ENCODE data around the gene NUDT1. TPM values are rescaled to one million over a fixed set of nuclear protein-coding genes. Genes with fewer than 3 reads are reported as not detected.
A peak's percentile ranks its signal among the peaks of the same experiment; 100 is the strongest.

Gene NUDT1
- total RNA-seq, 8 experiments from 2014 or later = 11.0 to 46.5 (median 14.7) TPM

GRCh38 chr7:2228921-2229320 lies 13.1 kb upstream of the NUDT1 start:
- H3K4me1 ChIP-seq (replicated peaks in 1 of 2) = peaks cover 3 to 6% of the 10 kb centered on the region in 2 donors
- in situ Hi-C loops (cut with MboI; ENCODE audit: low pct_unique_long_range_greater_than_20kb in 2 of 9, low sequenced_read_pairs in 9 of 9, unreplicated experiment in 9 of 9) = loop anchor here in 1 of 9 experiments (25.0 kb wide), 1 partner anchor 567 kb away; the partner anchor contains the start of gene ELFN1
- H3K4me3 ChIP-seq = no peak overlapping the region
- H3K27ac ChIP-seq = no peak overlapping the region
- ATAC-seq (replicated peaks in 6 of 8) = peak in 3 of 8 experiments; percentile 6 to 45 (median 37)
- WGBS, 10 experiments = 0 to 90% (median 80%) methylated on average over 1 to 7 of the region's 8 CpGs; no CpG with 5 or more reads in 4 of the 10 experiments

- no peak for ATAC-seq (replicated peaks in 6 of 8)
- WGBS, 10 experiments = 60 to 100% (median 91%) methylated on average over 1 to 5 of the region's 7 CpGs; no CpG with 5 or more reads in 4 of the 10 experiments
- H3K27ac ChIP-seq = no peak overlapping the region
- no peak overlapping the region for H3K4me3 ChIP-seq
- in situ Hi-C loops (cut with MboI; ENCODE audit: low pct_unique_long_range_greater_than_20kb in 2 of 9, low sequenced_read_pairs in 9 of 9, unreplicated experiment in 9 of 9) = loop anchor here in 1 of 9 experiments (25.0 kb wide), 1 partner anchor 567 kb away; the partner anchor contains the start of gene ELFN1
- peaks cover 3 to 6% of the 10 kb centered on the region in 2 donors for H3K4me1 ChIP-seq (replicated peaks in 1 of 2)
These were observed 12.6 kb upstream of the NUDT1 start for GRCh38 chr7:2229467-2229866.

- in situ Hi-C loops (cut with MboI; ENCODE audit: low pct_unique_long_range_greater_than_20kb in 2 of 9, low sequenced_read_pairs in 9 of 9, unreplicated experiment in 9 of 9) = loop anchor here in 1 of 9 experiments (25.0 kb wide), 1 partner anchor 568 kb away; the partner anchor contains the start of gene ELFN1
- 92 to 100% (median 100%) methylated on average over 1 to 2 of the region's 8 CpGs; no CpG with 5 or more reads in 6 of the 10 experiments for WGBS, 10 experiments
- Histone ChIP-seq H3K4me3 (no peak overlapping the region), H3K27ac (no peak overlapping the region), H3K4me1 (replicated peaks in 1 of 2) (peaks cover 3 to 6% of the 10 kb centered on the region in 2 donors)
- no peak for ATAC-seq (replicated peaks in 6 of 8)
These were observed 11.8 kb upstream of the NUDT1 start for GRCh38 chr7:2230226-2230625.

- H3K4me3 ChIP-seq = no peak overlapping the region
- in situ Hi-C loops (cut with MboI; ENCODE audit: low pct_unique_long_range_greater_than_20kb in 2 of 9, low sequenced_read_pairs in 9 of 9, unreplicated experiment in 9 of 9) = loop anchor here in 1 of 9 experiments (25.0 kb wide), 1 partner anchor 569 kb away; the partner anchor contains the start of gene ELFN1
- 45 to 100% (median 93%) methylated on average over 1 to 7 of the region's 9 CpGs; no CpG with 5 or more reads in 4 of the 10 experiments for WGBS, 10 experiments
- no peak for ATAC-seq (replicated peaks in 6 of 8)
- H3K27ac ChIP-seq = no peak overlapping the region
- H3K4me1 ChIP-seq (replicated peaks in 1 of 2) = peaks cover 3 to 6% of the 10 kb centered on the region in 2 donors
These were observed 11.1 kb upstream of the NUDT1 start for GRCh38 chr7:2230882-2231281.

- in situ Hi-C loops (cut with MboI; ENCODE audit: low pct_unique_long_range_greater_than_20kb in 2 of 9, low sequenced_read_pairs in 9 of 9, unreplicated experiment in 9 of 9) = loop anchor here in 1 of 9 experiments (25.0 kb wide), 1 partner anchor 570 kb away; the partner anchor contains the start of gene ELFN1
- peak overlapping the region; percentile 62 to 67 for H3K27ac ChIP-seq
- 0 to 40% (median 1%) methylated on average over 1 to 13 of the region's 46 CpGs; no CpG with 5 or more reads in 2 of the 10 experiments for WGBS, 10 experiments
These were observed 9.8 kb upstream of the NUDT1 start for GRCh38 chr7:2231992-2232765.

GRCh38 chr7:2232766-2233520 lies 9.1 kb upstream of the NUDT1 start, which contains the start of gene MAD1L1:
Gene MAD1L1 (minus strand): TSS chr7:2232945. CDS start chr7:2230133, 2,812 bp downstream.
- 0 to 2% (median 0%) methylated on average over 1 to 23 of the region's 63 CpGs; no CpG with 5 or more reads in 3 of the 10 experiments for WGBS, 10 experiments
- Histone ChIP-seq H3K4me3 (peak within 1 kb of the TSS; percentile 65 to 92 (median 87)), H3K4me1 (replicated peaks in 1 of 2) (peaks cover 3 to 6% of the 10 kb centered on the region in 2 donors), H3K27ac (peak within 1 kb of the TSS; percentile 62 to 67)
- ATAC-seq (replicated peaks in 6 of 8) = peak; percentile 84 to 96 (median 92)
- in situ Hi-C loops (cut with MboI; ENCODE audit: low pct_unique_long_range_greater_than_20kb in 2 of 9, low sequenced_read_pairs in 9 of 9, unreplicated experiment in 9 of 9) = loop anchor here in 1 of 9 experiments (25.0 kb wide), 1 partner anchor 571 kb away; the partner anchor contains the start of gene ELFN1

More at GRCh38 chr7:2231992-2232765, 9.8 kb upstream of the NUDT1 start:
- peaks cover 3 to 6% of the 10 kb centered on the region in 2 donors for H3K4me1 ChIP-seq (replicated peaks in 1 of 2)
- peak; percentile 15 to 79 (median 76) for ATAC-seq (replicated peaks in 6 of 8)
- peak overlapping the region; percentile 65 to 92 (median 87) for H3K4me3 ChIP-seq

GRCh38 chr7:2233926-2234325 lies 8.1 kb upstream of the NUDT1 start:
- Histone ChIP-seq H3K4me3 (no peak overlapping the region), H3K27ac (no peak overlapping the region), H3K4me1 (replicated peaks in 1 of 2) (peaks cover 3 to 6% of the 10 kb centered on the region in 2 donors)
- no peak for ATAC-seq (replicated peaks in 6 of 8)
- in situ Hi-C loops (cut with MboI; ENCODE audit: low pct_unique_long_range_greater_than_20kb in 2 of 9, low sequenced_read_pairs in 9 of 9, unreplicated experiment in 9 of 9) = loop anchor here in 1 of 9 experiments (25.0 kb wide), 1 partner anchor 572 kb away; the partner anchor contains the start of gene ELFN1
- WGBS, 10 experiments = 44 to 100% (median 90%) methylated on average over 1 to 3 of the region's 3 CpGs; no CpG with 5 or more reads in 2 of the 10 experiments

- in situ Hi-C loops (cut with MboI; ENCODE audit: low pct_unique_long_range_greater_than_20kb in 2 of 9, low sequenced_read_pairs in 9 of 9, unreplicated experiment in 9 of 9) = loop anchor here in 1 of 9 experiments (25.0 kb wide), 1 partner anchor 575 kb away; the partner anchor contains the start of gene ELFN1
- no peak for ATAC-seq (replicated peaks in 6 of 8)
- WGBS, 10 experiments = 63 to 96% (median 94%) methylated on average over 3 to 10 of the region's 12 CpGs; no CpG with 5 or more reads in 5 of the 10 experiments
These were observed 4.9 kb upstream of the NUDT1 start for GRCh38 chr7:2237109-2237602.

GRCh38 chr7:2239242-2239641 lies 2.8 kb upstream of the NUDT1 start:
- ATAC-seq (replicated peaks in 6 of 8) = no peak
- Histone ChIP-seq H3K27ac (no peak overlapping the region), H3K4me3 (no peak overlapping the region), H3K4me1 (replicated peaks in 1 of 2) (peaks cover 6 to 10% of the 10 kb centered on the region in 2 donors)
- in situ Hi-C loops (cut with MboI; ENCODE audit: low pct_unique_long_range_greater_than_20kb in 2 of 9, low sequenced_read_pairs in 9 of 9, unreplicated experiment in 9 of 9) = loop anchor here in 1 of 9 experiments (25.0 kb wide), 1 partner anchor 577 kb away; the partner anchor contains the start of gene ELFN1
- 80 to 100% (median 92%) methylated on average over 1 to 7 of the region's 17 CpGs; no CpG with 5 or more reads in 6 of the 10 experiments for WGBS, 10 experiments

More at GRCh38 chr7:2237109-2237602, 4.9 kb upstream of the NUDT1 start:
- peaks cover 5 to 6% of the 10 kb centered on the region in 2 donors for H3K4me1 ChIP-seq (replicated peaks in 1 of 2)
- H3K27ac ChIP-seq = no peak overlapping the region
- H3K4me3 ChIP-seq = no peak overlapping the region

GRCh38 chr7:2242541-2243429 lies 759 bp downstream of the NUDT1 start:
- WGBS, 10 experiments = 0 to 20% (median 10%) methylated on average over 1 to 12 of the region's 21 CpGs; no CpG with 5 or more reads in 2 of the 10 experiments
- in situ Hi-C loops (cut with MboI; ENCODE audit: low pct_unique_long_range_greater_than_20kb in 2 of 9, low sequenced_read_pairs in 9 of 9, unreplicated experiment in 9 of 9) = loop anchor here in 1 of 9 experiments (25.0 kb wide), 1 partner anchor 580 kb away; the partner anchor contains the start of gene ELFN1
- Histone ChIP-seq H3K4me1 (replicated peaks in 1 of 2) (peaks cover 6 to 10% of the 10 kb centered on the region in 2 donors), H3K4me3 (peak overlapping the region; percentile 92 to 100 (median 98)), H3K27ac (no peak overlapping the region)
- peak; percentile 5 to 49 (median 18) for ATAC-seq (replicated peaks in 6 of 8)

GRCh38 chr7:2243458-2243857 lies 1.4 kb downstream of the NUDT1 start:
- in situ Hi-C loops (cut with MboI; ENCODE audit: low pct_unique_long_range_greater_than_20kb in 2 of 9, low sequenced_read_pairs in 9 of 9, unreplicated experiment in 9 of 9) = loop anchor here in 1 of 9 experiments (25.0 kb wide), 1 partner anchor 581 kb away; the partner anchor contains the start of gene ELFN1
- H3K4me3 ChIP-seq = peak overlapping the region in 1 of 5 donors; percentile 96
- WGBS, 10 experiments = 79 to 96% (median 90%) methylated on average over 4 to 10 of the region's 12 CpGs; no CpG with 5 or more reads in 5 of the 10 experiments
- ATAC-seq (replicated peaks in 6 of 8) = no peak
- H3K4me1 ChIP-seq (replicated peaks in 1 of 2) = peaks cover 6 to 10% of the 10 kb centered on the region in 2 donors
- no peak overlapping the region for H3K27ac ChIP-seq

All from motor neuron (in vitro differentiated cells).